SIG-M5 treated with dmso at 0.1 percent for 504 hours (cell line): ENCODE results near the gene XRCC4.
A peak's percentile ranks its signal among the peaks of the same experiment; 100 is the strongest.

Source experiments
- DNase-seq: peaks from one replicate; lab custom pipeline; 2025; ENCODE audit not compliant: unreplicated experiment; lab: John Stamatoyannopoulos, UW

Gene XRCC4

GRCh38 chr5:83371726-83372125, 294.4 kb downstream of the XRCC4 start:
- no peak for DNase-seq

DNA sequence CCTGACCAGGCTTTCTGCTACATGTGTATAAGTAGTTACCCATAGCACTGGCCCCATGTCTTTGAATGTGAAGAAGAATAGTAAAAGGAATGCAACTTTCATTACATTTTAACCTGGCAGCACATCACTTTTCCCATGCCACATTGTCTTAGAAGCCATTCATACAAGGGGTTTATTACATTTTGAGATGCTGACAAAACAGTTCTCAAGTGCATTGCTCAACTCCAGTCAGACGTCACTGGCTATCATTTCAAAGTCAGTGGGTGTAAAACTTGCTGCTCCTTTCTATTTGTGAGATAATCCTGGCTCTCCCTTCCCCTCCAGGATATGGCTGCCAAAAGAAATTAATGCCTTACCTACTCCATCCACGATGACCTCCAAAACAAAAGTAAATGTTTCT, 297.2 kb downstream of the XRCC4 start:
- no peak for DNase-seq

- no peak for DNase-seq
These were observed 297.9 kb downstream of the XRCC4 start for GRCh38 chr5:83375049-83375745.

DNA sequence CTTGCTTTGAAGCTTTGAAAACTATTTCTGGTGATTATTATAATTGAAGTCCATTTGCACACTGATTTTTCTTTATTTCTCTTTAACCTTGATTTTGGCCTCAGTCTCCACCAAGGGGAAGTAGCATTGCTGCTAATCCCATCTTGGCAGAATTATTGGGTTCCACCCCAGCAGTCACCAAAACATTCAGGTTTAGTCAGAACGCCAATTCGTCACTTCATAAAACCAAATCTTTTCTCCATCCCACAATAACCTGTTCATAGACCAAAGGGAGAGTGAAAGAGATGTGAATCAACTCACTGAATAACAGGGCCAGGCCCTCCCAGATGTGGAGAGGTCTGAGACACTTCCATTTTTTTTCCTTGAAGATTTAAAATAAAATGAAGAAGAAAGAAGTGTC, 299.1 kb downstream of the XRCC4 start:
- DNase-seq: no peak

DNA sequence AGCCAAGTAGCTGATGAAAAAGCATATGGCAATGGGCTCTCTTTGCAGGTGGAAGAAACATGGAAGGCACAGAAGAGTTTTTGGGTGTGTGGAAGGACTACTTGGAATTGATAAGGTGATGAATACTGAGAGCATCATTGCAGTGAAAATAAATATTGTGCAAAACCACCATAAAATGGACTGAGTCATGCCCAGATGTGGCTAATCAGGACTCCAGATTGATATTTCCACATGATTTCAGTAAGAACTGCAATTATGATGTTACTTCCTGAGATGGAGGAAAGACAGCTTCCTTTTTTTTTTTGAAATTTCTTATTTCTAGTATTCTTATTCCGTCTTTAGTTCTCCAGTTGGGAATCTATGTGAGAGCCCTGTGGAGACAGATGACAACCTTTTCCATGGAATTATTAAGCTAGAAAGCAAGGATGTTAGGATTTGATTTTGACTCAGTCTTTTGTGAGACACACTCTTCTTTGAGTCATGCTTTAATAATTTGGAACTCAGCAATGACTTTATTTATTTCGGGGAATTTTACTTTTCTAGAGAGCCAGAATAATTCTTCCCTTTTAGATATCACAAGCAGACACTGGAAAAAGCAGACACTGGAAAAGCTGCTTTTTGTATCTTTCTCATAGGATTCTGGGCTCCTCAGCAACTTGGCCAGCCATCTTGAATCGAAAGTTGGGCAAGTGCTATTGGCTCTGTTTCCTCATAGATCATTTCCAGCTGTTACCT, 300.0 kb downstream of the XRCC4 start:
- peak; percentile 78 for DNase-seq

- peak; percentile 13 for DNase-seq
These were observed 301.4 kb downstream of the XRCC4 start for GRCh38 chr5:83378624-83379289.

- DNase-seq: no peak
These were observed 308.5 kb downstream of the XRCC4 start for GRCh38 chr5:83385812-83386211.

DNA sequence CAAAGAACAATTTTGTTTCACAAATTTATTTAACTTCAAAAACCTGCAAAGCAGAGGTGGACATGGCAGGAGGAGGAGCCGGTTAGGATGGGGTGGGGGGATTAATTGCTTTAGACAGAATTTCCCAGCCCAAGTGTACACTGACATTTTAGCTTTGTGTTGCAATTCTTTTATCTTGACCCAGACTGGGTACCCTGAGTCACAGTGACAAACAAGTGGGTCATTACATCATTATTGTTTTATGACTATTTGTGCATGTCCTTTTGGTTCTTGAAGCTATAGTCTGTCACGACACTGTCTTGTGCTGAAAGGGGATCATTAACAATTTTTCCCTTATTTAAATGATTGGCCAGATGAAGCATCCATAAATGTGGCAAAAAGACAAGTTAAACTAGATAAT, 309.7 kb downstream of the XRCC4 start:
- no peak for DNase-seq

DNA sequence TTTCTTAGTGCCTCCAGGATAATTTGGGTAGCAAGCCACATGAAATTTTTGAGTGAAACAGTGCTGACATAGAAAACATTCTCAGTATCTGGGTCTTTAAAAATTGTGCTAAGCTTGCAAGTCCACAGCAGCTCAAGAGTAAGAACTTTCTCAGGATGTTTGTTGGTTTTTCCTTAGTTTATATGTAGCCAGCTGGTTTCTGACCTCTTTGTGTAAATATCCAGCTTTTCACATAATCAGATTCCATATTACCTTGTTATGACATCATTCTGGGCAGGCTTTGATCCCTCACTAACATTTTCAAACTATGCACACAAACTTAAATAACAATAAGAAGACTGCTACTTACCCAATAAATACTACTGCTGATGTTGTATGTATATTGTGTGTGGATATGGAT, 311.3 kb downstream of the XRCC4 start:
- no peak for DNase-seq

DNA sequence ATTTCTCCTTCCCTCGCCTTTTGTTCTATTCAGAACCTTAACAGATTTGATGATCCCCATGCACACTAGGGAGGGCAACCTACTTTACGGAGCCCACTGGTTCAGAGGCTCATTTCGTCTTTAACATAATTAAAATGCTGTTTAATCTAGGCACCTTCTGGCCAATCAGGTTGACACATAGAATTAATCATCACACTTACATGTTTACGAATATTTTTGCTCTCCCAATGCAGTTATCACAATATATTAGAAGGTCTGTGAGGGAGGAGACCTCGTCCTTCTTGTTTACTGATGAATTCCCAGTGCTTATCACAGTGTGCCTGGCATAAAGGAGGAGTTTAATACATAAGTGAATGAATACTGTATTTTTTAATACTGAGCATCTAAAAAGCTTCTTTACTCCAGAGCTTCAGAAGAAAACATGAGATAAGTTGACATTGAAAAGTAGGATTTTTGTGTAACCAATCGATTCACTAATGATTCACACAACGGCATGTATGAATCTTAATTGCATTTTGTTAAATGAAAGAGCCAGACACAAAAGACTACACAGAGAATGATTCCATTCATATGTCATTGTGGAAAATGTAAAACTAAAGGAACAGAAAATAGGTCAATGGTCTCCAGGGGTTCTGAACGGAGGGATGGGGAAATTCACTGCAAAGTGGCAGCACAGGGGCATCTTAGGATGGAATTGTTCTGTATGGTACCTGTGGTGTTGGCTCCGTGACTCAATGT, 315.6 kb downstream of the XRCC4 start:
- no peak for DNase-seq

DNA sequence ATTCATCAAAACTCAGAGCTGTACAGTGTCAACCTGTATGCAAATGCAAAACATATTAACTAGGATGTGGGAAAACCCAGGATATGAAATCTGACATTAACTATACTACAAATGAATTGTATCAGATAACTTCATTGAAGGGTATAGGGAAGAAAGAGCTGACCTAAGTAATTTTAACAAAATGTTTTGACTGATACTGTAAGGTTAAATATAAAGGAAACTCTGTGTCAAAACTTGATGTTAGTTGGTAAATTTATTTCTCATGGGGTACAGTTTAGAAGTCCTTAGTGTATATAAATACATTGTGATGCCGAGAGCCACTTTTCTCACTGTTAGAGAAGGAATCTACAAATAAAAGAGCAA, 316.1 kb downstream of the XRCC4 start:
- DNase-seq: no peak

- DNase-seq: no peak
These were observed 316.8 kb downstream of the XRCC4 start for GRCh38 chr5:83394190-83394589.

DNA sequence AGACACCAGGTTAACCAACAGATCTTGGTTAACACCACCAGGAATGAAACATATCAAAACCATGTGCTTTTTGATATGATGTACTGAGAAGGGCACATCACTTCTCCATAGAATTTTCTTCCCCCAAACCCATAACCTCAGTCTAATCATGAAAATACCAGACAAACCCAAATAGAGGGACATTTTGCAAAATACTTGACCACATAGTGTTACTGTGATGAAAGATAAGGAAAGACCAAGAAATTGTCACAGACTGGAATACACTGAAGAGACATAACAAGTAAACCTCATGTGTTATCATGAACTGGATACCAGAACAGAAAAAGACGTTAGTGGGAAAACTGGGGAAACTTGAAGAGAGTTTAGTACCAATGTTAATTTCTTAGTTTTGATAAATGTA, 319.3 kb downstream of the XRCC4 start:
- no peak for DNase-seq

GRCh38 chr5:83397658-83398057, 320.3 kb downstream of the XRCC4 start:
- DNase-seq: no peak

GRCh38 chr5:83400241-83400640, 322.9 kb downstream of the XRCC4 start:
- DNase-seq: peak; percentile 33

- no peak for DNase-seq
These were observed 323.4 kb downstream of the XRCC4 start for GRCh38 chr5:83400701-83401100.

GRCh38 chr5:83401122-83401731, 323.9 kb downstream of the XRCC4 start:
- DNase-seq: peak; percentile 88

DNA sequence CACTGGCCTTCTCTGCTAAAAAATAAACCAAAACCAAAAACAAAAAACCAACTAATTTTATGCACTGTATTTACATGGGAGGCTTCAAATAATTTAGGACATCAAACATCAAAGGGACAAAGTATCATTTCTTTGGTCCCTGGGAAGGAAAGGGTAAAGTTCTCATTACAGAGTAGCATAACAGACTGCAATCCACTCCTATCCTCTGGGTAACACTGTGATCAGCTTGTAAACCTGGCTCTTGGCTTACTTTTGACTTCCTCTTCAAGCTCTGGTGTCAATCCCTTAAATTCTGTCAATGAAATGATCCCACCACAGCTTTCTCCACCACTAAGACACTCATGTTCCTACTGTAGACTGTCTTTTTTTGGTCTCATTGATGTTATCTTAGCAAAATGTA, 324.4 kb downstream of the XRCC4 start:
- peak; percentile 44 for DNase-seq
